22Rv1 (cell line): Measurements from ENCODE around the gene DCAF7.

ENCODE experiments used
- ZFX ChIP-seq: fragments of 450-650 bp; IDR thresholded peaks from 2 replicates; pipeline ENCODE4 v1.6.1; 2017; ENCODE audit warnings: antibody characterized with exemption, borderline replicate concordance
- TF ChIP-seq, protein P1 (sequence below): fragments of 450-650 bp; IDR thresholded peaks from 2 replicates; pipeline ENCODE4 v1.5.1; 2017; ENCODE audit warnings: mild to moderate bottlenecking

GRCh38 chr17:63621684-63622573, 71.7 kb downstream of the DCAF7 start, which contains the start of gene MAP3K3:
- TF ChIP-seq, protein P1, sequence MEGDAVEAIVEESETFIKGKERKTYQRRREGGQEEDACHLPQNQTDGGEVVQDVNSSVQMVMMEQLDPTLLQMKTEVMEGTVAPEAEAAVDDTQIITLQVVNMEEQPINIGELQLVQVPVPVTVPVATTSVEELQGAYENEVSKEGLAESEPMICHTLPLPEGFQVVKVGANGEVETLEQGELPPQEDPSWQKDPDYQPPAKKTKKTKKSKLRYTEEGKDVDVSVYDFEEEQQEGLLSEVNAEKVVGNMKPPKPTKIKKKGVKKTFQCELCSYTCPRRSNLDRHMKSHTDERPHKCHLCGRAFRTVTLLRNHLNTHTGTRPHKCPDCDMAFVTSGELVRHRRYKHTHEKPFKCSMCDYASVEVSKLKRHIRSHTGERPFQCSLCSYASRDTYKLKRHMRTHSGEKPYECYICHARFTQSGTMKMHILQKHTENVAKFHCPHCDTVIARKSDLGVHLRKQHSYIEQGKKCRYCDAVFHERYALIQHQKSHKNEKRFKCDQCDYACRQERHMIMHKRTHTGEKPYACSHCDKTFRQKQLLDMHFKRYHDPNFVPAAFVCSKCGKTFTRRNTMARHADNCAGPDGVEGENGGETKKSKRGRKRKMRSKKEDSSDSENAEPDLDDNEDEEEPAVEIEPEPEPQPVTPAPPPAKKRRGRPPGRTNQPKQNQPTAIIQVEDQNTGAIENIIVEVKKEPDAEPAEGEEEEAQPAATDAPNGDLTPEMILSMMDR, result 0 out of 2 replicates have a peak, but pooled peaks have one; percentile 20
- TF ChIP-seq ZFX, result no peak
